ENCODE measurements around the gene LMO1. TPM values are rescaled to one million over a fixed set of nuclear protein-coding genes. Genes with fewer than 3 reads are reported as not detected.

Gene LMO1
- total RNA-seq, 6 experiments from 2014 or later = not detected

DNA sequence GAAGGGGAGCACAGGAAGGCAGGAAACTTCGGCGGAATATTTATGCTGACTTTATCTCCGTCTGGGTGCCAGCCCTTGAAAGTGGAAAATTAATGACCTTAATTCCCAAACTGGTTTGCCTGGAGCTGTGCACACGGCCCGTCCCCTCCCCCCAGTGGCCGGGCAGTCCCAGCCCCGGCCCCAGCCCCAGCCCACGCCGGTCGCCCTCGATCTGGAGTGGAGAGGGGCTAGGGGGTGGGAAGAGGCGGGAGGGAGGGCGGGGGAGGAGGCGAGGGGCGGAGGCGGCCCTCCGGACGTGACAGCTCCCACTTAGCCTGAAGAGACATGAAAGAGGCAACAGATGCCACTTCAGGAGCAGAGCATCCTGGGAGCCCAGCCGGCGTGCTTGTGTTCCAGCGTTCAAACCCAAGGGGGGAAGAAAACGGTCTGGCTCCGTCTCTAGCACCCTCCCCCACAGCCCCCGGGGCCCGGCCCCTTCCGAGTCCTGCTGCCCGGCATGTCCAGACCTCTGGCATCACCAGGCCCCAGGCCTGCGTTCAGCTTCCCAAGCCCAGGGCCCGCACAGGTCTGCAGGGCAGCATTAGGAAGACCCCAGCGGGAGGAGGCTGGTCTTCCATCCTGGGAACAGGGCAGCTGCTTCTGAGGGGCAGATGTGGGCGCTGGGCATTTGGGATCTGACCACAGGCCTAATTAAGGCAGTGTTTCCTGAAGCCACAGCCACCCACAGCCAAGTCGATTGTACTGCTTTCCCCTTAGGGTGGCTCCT is 20.0 kb upstream of the LMO1 start:
- Histone ChIP-seq H3K36me3 (no peaks in the 10 kb centered on the region), H3K4me1 (no peaks in the 10 kb centered on the region), H3K27ac (no peak overlapping the region), H3K9me3 (no peaks in the 10 kb centered on the region), H3K27me3 (no peaks in the 10 kb centered on the region), H3K4me3 (no peak overlapping the region)
- 10% methylated on average over 17 of the region's 32 CpGs for WGBS (ENCODE audit: insufficient coverage, low coverage, low lambda C conversion rate, missing lambda C conversion rate)
- peak in 1 of 4 donors; percentile 23 for ATAC-seq
- peak in 1 of 3 donors; percentile 40 for DNase-seq
- intact Hi-C loops (cut with DNase I) = no loop called here
- TF ChIP-seq, protein P1, sequence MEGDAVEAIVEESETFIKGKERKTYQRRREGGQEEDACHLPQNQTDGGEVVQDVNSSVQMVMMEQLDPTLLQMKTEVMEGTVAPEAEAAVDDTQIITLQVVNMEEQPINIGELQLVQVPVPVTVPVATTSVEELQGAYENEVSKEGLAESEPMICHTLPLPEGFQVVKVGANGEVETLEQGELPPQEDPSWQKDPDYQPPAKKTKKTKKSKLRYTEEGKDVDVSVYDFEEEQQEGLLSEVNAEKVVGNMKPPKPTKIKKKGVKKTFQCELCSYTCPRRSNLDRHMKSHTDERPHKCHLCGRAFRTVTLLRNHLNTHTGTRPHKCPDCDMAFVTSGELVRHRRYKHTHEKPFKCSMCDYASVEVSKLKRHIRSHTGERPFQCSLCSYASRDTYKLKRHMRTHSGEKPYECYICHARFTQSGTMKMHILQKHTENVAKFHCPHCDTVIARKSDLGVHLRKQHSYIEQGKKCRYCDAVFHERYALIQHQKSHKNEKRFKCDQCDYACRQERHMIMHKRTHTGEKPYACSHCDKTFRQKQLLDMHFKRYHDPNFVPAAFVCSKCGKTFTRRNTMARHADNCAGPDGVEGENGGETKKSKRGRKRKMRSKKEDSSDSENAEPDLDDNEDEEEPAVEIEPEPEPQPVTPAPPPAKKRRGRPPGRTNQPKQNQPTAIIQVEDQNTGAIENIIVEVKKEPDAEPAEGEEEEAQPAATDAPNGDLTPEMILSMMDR (IDR thresholded peaks at IDR 0.05) = no peak
- no peak for TF ChIP-seq POLR2A (IDR thresholded peaks at IDR 0.05)

DNA sequence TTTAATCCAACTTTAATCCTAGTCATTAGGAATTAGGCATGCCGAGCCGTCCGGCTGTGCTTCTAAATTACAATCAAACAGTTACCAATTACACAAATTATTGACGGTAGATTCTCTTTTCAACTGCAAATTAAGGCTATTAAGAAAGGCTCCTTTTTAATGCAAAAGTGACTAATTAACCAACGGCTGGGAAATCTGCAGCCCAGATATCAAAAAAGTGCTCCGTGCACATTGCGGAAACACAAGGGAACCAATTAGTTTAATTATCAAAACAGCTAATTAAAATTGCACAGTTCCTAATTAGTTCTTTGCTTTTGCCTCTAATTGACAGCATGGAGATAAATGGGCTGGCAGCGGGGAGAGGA is 19.4 kb upstream of the LMO1 start:
- intact Hi-C loops (cut with DNase I) = no loop called here
- DNase-seq = no peak
- Histone ChIP-seq H3K4me3 (no peak overlapping the region), H3K4me1 (no peaks in the 10 kb centered on the region), H3K9me3 (no peaks in the 10 kb centered on the region), H3K36me3 (no peaks in the 10 kb centered on the region), H3K27ac (no peak overlapping the region), H3K27me3 (no peaks in the 10 kb centered on the region)
- WGBS (ENCODE audit: insufficient coverage, low coverage, low lambda C conversion rate, missing lambda C conversion rate) = 28% methylated on average over 8 of the region's 8 CpGs
- TF ChIP-seq, protein P1 (IDR thresholded peaks at IDR 0.05) = no peak
- TF ChIP-seq POLR2A (IDR thresholded peaks at IDR 0.05) = no peak
- ATAC-seq = no peak

DNA sequence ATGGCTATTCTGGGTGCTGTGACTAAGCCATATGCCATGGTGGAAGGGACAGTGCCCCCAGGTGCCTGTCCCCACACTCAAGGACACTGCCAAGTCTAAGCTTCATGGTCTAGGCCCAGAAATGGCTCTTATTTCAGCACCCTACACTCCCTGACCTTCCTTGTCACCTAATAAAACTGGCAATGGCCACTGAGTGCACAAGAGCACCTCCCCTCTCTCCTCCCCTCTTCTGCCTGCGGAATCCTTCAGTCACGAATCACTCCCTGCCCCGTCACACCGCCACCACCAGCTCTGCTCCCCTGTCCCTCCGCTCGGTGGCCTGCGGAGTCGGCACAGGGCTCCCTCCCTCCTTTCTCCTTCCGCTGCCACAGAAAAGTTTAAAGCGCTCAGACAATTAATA is 19.0 kb upstream of the LMO1 start:
- ATAC-seq (no peak), DNase-seq (peak in 1 of 3 donors; percentile 28)
- H3K4me1 ChIP-seq = no peaks in the 10 kb centered on the region
- H3K27me3 ChIP-seq = no peaks in the 10 kb centered on the region
- WGBS (ENCODE audit: insufficient coverage, low coverage, low lambda C conversion rate, missing lambda C conversion rate) = 31% methylated on average over 8 of the region's 10 CpGs
- no peaks in the 10 kb centered on the region for H3K9me3 ChIP-seq
- intact Hi-C loops (cut with DNase I) = no loop called here
- no peaks in the 10 kb centered on the region for H3K36me3 ChIP-seq
- H3K27ac ChIP-seq = no peak overlapping the region
- TF ChIP-seq POLR2A (IDR thresholded peaks at IDR 0.05) = no peak
- TF ChIP-seq, protein P1 (IDR thresholded peaks at IDR 0.05) = no peak
- H3K4me3 ChIP-seq = no peak overlapping the region

DNA sequence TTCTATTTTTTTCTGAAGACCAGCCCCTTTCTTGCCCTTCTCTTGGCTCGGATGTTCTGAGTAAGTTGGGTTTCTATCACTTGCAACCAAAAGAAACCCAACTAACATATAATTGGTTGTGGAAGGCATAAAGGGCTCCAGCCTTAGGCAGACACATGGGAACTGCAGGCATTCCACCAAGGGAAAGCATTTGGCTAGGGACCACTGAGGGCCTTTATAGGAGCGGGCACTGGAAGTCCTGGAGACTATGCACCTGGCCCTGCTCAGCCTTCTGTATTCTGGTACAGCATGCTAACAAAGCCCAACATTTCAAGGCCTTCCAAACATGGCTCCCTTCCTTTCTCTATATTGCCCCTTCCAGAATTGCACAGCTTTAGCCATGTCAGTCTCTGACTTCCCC is 17.6 kb upstream of the LMO1 start:
- Histone ChIP-seq H3K36me3 (no peaks in the 10 kb centered on the region), H3K27me3 (no peaks in the 10 kb centered on the region), H3K4me3 (no peak overlapping the region), H3K27ac (no peak overlapping the region), H3K9me3 (no peaks in the 10 kb centered on the region), H3K4me1 (no peaks in the 10 kb centered on the region)
- WGBS (ENCODE audit: insufficient coverage, low coverage, low lambda C conversion rate, missing lambda C conversion rate) = 73% methylated on average over 1 of the region's 2 CpGs
- DNase-seq = no peak
- intact Hi-C loops (cut with DNase I) = no loop called here
- ATAC-seq = no peak
- TF ChIP-seq, protein P1 (IDR thresholded peaks at IDR 0.05) = no peak
- TF ChIP-seq POLR2A (IDR thresholded peaks at IDR 0.05) = no peak

Measured in right lobe of liver (tissue), 6 donors.